Kidney (tissue), 14 donors: ENCODE results near the gene SLC7A6. TPM values are rescaled to one million over a fixed set of nuclear protein-coding genes. Genes with fewer than 3 reads are reported as not detected.

ENCODE experiments used
- DNase-seq, 5 donors: peaks; one replicate each; pipeline ENCODE4 v3.0.0-alpha.2; 2013 to 2020
- FAIRE-seq: peaks from 2 replicates; lab custom pipeline; 2012; peaks lifted over from hg19 to GRCh38; lab: Jason Lieb, UNC
- H3K27ac ChIP-seq, 2 donors: one replicate each; pipeline ENCODE4 v1.7.0; 2013; ENCODE audit warnings: low read depth in 2 of 2, low read length in 2 of 2, inconsistent platforms in 1 of 2
- H3K27me3 ChIP-seq: one replicate; pipeline ENCODE4 v1.7.1; 2013; ENCODE audit warnings: low read length, inconsistent platforms; ENCODE audit not compliant: control insufficient read depth, insufficient read depth
- H3K36me3 ChIP-seq, 3 donors: one replicate each; pipeline versions ENCODE4 v1.7.0 to v1.7.1; 2013; ENCODE audit warnings: low read length in 3 of 3, control low read depth in 1 of 3, inconsistent platforms in 1 of 3; ENCODE audit not compliant: insufficient read depth in 3 of 3, control insufficient read depth in 2 of 3
- H3K4me1 ChIP-seq, 3 donors: one replicate each; pipeline versions ENCODE4 v1.7.0 to v1.7.1; 2013; ENCODE audit warnings: low read length in 3 of 3, inconsistent platforms in 1 of 3, low read depth in 1 of 3; ENCODE audit not compliant: control insufficient read depth in 2 of 3, insufficient read depth in 2 of 3
- H3K4me3 ChIP-seq, 3 donors: one replicate each; pipeline versions ENCODE4 v1.7.0 to v1.8.1; 2013; ENCODE audit warnings: low read length in 3 of 3, control low read depth in 1 of 3, inconsistent platforms in 1 of 3
- H3K9ac ChIP-seq, 3 donors: one replicate each; pipeline versions ENCODE4 v1.7.0 to v1.7.1; 2013; ENCODE audit warnings: low read length in 3 of 3, control low read depth in 1 of 3, inconsistent platforms in 1 of 3
- H3K9me3 ChIP-seq, 3 donors: one replicate each; pipeline versions ENCODE4 v1.7.0 to v1.7.1; 2013; ENCODE audit warnings: low read length in 3 of 3, control low read depth in 1 of 3, inconsistent platforms in 1 of 3; ENCODE audit not compliant: control insufficient read depth in 2 of 3, insufficient read depth in 1 of 3
- intact Hi-C: fragments of 100-400 bp; cut with DNase I; formaldehyde crosslinking; loops from one replicate; pipeline ENCODE4 v1.11.1; 2022
- polyA plus RNA-seq: library from polyadenylated mRNA; stranded (reverse); fragments of 350-450 nt; fragmentation: Illumina TruSeq; extraction: RNeasy Lipid Tissue Mini Kit (QIAGEN cat#74804); gene quantifications from one replicate; pipeline ENCODE4 v1.2.3, GENCODE V29; 2014; ENCODE audit warnings: low read depth, low replicate concordance; ENCODE audit not compliant: insufficient read depth
- total RNA-seq: library from RNA; stranded (reverse); fragmentation: NEBNext Ultra II Directional; extraction: Animal tissue kit (Norgen Biotek cat#: 25700); gene quantifications from one replicate; pipeline ENCODE4 v1.2.1, GENCODE V29; 2021
- TF ChIP-seq, protein P1 (sequence below): IDR thresholded peaks from 3 replicates; pipeline ENCODE4 v1.5.1; 2012; ENCODE audit warnings: mild to moderate bottlenecking, moderate library complexity, borderline replicate concordance; ENCODE audit not compliant: insufficient read depth; ENCODE audit errors: extremely low read depth
- donor health status: control.
- donor health status: control.
- donor health status: control.
- donor health status: control.
- donor health status: control.
- donor health status: DM: yes; HTN: yes; CAD: no.
- donor health status: Normal renal cell carcinoma (clear cell type).

SLC7A6 gene
- total and polyA plus RNA-seq, 2 donors from 2014 or later: 5.0 to 24.0 TPM

DNA sequence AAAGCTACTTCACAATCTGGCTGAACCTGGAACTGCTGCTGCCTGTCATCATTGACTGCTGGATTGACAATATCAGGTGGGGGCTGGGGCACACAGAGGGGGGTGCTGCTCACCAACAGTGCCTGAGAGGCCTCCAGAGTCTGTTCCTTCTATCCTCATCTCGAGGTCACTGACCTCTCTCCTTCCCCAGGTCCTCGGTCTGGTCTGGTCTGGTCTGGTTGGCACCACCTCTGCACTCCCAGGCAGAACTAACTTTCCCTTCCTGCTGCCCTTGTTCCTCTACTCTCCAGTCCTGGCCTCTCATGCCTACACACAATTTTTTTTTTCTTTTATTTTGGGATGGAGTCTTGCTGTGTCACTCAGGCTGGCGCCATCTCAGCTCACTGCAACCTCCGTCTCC is 15.0 kb upstream of the SLC7A6 start:
- intact Hi-C loops: no loop called here
- no peak overlapping the region for H3K9ac ChIP-seq
- FAIRE-seq (no peak), DNase-seq (peak in 1 of 5 donors; percentile 64)
- no peaks in the 10 kb centered on the region for H3K27me3 ChIP-seq
- TF ChIP-seq, protein P1, sequence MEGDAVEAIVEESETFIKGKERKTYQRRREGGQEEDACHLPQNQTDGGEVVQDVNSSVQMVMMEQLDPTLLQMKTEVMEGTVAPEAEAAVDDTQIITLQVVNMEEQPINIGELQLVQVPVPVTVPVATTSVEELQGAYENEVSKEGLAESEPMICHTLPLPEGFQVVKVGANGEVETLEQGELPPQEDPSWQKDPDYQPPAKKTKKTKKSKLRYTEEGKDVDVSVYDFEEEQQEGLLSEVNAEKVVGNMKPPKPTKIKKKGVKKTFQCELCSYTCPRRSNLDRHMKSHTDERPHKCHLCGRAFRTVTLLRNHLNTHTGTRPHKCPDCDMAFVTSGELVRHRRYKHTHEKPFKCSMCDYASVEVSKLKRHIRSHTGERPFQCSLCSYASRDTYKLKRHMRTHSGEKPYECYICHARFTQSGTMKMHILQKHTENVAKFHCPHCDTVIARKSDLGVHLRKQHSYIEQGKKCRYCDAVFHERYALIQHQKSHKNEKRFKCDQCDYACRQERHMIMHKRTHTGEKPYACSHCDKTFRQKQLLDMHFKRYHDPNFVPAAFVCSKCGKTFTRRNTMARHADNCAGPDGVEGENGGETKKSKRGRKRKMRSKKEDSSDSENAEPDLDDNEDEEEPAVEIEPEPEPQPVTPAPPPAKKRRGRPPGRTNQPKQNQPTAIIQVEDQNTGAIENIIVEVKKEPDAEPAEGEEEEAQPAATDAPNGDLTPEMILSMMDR: no peak
- no peak overlapping the region for H3K4me3 ChIP-seq
- H3K27ac ChIP-seq: peak overlapping the region in 1 of 2 donors; percentile 71
- H3K36me3 ChIP-seq: peaks cover 0 to 11% (median 10%) of the 10 kb centered on the region in 3 donors
- peaks cover 0 to 51% (median 36%) of the 10 kb centered on the region in 3 donors for H3K4me1 ChIP-seq
- no peaks in the 10 kb centered on the region for H3K9me3 ChIP-seq

GRCh38 chr16:68250951-68251350 is 13.4 kb upstream of the SLC7A6 start:
- no peak overlapping the region for H3K4me3 ChIP-seq
- no peak overlapping the region for H3K27ac ChIP-seq
- intact Hi-C loops: no loop called here
- peaks cover 0 to 44% (median 36%) of the 10 kb centered on the region in 3 donors for H3K4me1 ChIP-seq
- peaks cover 0 to 22% (median 19%) of the 10 kb centered on the region in 3 donors for H3K36me3 ChIP-seq
- TF ChIP-seq, protein P1: no peak
- H3K9ac ChIP-seq: no peak overlapping the region
- no peaks in the 10 kb centered on the region for H3K9me3 ChIP-seq
- DNase-seq (no peak), FAIRE-seq (no peak)
- H3K27me3 ChIP-seq: no peaks in the 10 kb centered on the region

DNA sequence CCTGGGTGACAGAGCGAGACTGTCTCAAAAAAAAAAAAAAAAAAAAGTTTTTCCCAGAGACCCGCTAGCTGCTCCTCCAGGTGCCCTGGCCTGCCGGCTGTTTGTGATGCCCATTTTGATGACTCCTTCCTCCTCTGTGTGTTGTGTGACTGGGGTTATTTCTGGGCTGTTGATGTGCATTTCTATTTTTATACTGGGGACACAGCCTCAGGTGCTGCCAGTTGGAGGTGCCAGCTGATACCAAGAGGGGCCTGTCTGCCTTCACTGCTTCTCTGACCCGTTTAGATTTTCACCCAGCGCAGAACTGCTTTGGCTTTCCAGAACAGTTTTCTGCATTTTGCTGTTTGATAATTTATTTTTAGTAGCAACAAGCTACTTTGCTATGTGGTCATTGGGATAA is 12.5 kb upstream of the SLC7A6 start:
- H3K27me3 ChIP-seq: no peaks in the 10 kb centered on the region
- peaks cover 0 to 35% (median 27%) of the 10 kb centered on the region in 3 donors for H3K4me1 ChIP-seq
- peaks cover 0 to 22% (median 19%) of the 10 kb centered on the region in 3 donors for H3K36me3 ChIP-seq
- DNase-seq (no peak), FAIRE-seq (no peak)
- no peak overlapping the region for H3K9ac ChIP-seq
- H3K27ac ChIP-seq: peak overlapping the region; percentile 38 to 73
- TF ChIP-seq, protein P1: no peak
- H3K4me3 ChIP-seq: no peak overlapping the region
- H3K9me3 ChIP-seq: no peaks in the 10 kb centered on the region
- intact Hi-C loops: no loop called here

DNA sequence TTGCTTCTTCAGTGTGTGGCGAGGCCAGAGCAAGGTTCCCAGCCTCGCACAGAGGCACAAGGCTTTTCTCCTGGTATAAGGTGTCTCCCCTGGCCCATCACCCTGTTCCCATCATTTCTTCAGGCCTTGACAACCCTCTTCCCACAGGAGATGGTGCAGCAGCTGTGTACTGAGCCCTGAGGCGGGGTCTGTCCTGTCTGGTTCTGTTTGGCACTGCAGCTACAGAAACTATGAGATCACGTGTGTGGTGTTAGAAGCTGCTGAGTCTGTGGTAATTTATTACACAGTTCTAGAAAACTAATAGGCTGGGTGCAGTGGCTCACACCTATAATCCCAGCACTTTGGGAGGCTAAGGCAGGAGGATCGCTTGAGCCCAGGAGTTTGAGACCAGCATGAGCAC is 11.9 kb upstream of the SLC7A6 start:
- DNase-seq (no peak), FAIRE-seq (no peak)
- Histone ChIP-seq H3K27me3 (no peaks in the 10 kb centered on the region), H3K36me3 (peaks cover 0 to 22% (median 19%) of the 10 kb centered on the region in 3 donors), H3K9me3 (no peaks in the 10 kb centered on the region), H3K4me3 (no peak overlapping the region), H3K4me1 (peaks cover 0 to 32% (median 25%) of the 10 kb centered on the region in 3 donors), H3K9ac (no peak overlapping the region), H3K27ac (peak overlapping the region; percentile 38 to 73)
- TF ChIP-seq, protein P1: no peak
- intact Hi-C loops: no loop called here
